Sigmoid colon (tissue), 3 donors: ENCODE results near the gene ATP1A2.

ENCODE experiments used
- POLR2A ChIP-seq, 2 donors: fragments of 450-650 bp; IDR thresholded peaks; one replicate each; pipeline ENCODE4 v1.6.1; 2016; ENCODE audit warnings: antibody characterized with exemption in 2 of 2, mild to moderate bottlenecking in 2 of 2, moderate library complexity in 2 of 2
- TF ChIP-seq, protein P1 (sequence below), 4 experiments: fragments of 450-650 bp in 3 of 4; fragments of 200-600 bp in 1 of 4; IDR thresholded peaks; one replicate each; pipeline ENCODE4 v1.5.1; 2016 to 2019; ENCODE audit warnings: antibody characterized with exemption in 4 of 4, mild to moderate bottlenecking in 3 of 4, moderate library complexity in 2 of 4

DNA sequence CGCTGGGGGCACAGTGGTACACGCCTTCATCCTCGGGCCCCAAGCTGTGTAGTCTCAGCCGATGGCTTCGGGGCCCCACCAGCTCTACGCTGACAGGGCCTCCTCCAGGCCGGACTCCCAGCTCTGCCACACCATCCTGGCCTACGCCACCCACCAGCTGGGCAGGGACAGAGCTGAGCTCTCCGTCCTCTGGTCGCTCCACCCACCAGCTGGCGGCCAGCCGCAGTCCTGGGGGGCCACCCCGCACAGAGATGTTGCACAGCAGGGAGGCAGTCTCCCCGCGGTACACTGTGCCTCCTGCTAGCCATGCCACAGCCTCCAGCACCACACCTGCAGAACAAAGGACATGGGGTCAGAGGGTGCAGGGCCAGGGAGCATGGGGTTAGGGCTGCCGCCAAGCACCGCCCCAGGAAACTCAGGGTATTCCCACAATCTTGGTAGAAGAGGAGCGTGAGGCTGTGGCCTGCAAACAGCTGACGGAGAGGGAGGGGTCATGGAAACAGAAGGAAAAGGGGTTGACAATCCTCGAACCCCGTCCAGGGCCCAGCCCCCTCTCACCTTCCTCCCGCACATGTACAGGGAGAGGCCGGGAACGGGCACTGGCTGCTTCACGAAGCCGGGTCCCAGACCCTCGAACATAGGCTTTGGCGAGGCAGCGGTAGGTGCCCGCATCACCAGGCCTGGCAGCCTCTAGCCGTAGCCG lies 23.0 kb upstream of the ATP1A2 start:
- TF ChIP-seq POLR2A (IDR thresholded peaks at IDR 0.05): no peak
- TF ChIP-seq, protein P1, sequence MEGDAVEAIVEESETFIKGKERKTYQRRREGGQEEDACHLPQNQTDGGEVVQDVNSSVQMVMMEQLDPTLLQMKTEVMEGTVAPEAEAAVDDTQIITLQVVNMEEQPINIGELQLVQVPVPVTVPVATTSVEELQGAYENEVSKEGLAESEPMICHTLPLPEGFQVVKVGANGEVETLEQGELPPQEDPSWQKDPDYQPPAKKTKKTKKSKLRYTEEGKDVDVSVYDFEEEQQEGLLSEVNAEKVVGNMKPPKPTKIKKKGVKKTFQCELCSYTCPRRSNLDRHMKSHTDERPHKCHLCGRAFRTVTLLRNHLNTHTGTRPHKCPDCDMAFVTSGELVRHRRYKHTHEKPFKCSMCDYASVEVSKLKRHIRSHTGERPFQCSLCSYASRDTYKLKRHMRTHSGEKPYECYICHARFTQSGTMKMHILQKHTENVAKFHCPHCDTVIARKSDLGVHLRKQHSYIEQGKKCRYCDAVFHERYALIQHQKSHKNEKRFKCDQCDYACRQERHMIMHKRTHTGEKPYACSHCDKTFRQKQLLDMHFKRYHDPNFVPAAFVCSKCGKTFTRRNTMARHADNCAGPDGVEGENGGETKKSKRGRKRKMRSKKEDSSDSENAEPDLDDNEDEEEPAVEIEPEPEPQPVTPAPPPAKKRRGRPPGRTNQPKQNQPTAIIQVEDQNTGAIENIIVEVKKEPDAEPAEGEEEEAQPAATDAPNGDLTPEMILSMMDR (IDR thresholded peaks at IDR 0.05): no peak
